Cardiac fibroblast (primary cell): Measurements from ENCODE around the gene PER2.

Experiments
- DNase-seq, 2 donors: peaks; one replicate each; pipeline versions ENCODE4 v3.0.0 to v3.0.0-alpha.2; 2010; ENCODE audit warnings: low read depth in 2 of 2
- H3K4me3 ChIP-seq, 2 donors: replicated peaks in 1 of 2; 1 replicate in 1 of 2; 2 replicates in 1 of 2; pipeline ENCODE4 v1.5.1; 2011; ENCODE audit warnings: low read depth in 2 of 2, low read length in 2 of 2, mild to moderate bottlenecking in 2 of 2, moderate library complexity in 1 of 2
- TF ChIP-seq, protein P1 (sequence below): IDR thresholded peaks from one replicate; pipeline ENCODE4 v1.5.1; 2011; ENCODE audit warnings: low read depth, mild to moderate bottlenecking, low read length, inconsistent platforms

PER2 gene

DNA sequence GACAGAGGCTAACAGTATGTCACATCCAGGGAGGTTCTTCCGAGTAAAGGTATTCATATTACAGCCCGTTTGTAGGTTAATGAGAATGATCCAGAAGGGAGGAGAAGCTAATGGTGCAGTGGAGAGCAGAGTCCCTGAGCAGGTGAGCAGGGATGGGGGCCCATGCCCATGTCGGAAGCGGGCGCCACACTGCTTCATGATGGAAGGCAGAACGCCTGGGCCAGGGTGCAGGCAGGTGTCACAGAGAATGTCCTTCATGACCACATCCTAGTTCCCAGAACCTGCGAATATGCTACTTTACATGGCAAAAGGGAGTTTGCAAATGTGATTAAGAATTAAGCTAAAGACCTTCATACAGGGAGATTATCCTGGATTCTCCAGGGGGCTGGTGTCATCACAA is 52.6 kb downstream of the PER2 start:
- H3K4me3 ChIP-seq: no peak overlapping the region
- no peak for DNase-seq
- TF ChIP-seq, protein P1, sequence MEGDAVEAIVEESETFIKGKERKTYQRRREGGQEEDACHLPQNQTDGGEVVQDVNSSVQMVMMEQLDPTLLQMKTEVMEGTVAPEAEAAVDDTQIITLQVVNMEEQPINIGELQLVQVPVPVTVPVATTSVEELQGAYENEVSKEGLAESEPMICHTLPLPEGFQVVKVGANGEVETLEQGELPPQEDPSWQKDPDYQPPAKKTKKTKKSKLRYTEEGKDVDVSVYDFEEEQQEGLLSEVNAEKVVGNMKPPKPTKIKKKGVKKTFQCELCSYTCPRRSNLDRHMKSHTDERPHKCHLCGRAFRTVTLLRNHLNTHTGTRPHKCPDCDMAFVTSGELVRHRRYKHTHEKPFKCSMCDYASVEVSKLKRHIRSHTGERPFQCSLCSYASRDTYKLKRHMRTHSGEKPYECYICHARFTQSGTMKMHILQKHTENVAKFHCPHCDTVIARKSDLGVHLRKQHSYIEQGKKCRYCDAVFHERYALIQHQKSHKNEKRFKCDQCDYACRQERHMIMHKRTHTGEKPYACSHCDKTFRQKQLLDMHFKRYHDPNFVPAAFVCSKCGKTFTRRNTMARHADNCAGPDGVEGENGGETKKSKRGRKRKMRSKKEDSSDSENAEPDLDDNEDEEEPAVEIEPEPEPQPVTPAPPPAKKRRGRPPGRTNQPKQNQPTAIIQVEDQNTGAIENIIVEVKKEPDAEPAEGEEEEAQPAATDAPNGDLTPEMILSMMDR: no peak

DNA sequence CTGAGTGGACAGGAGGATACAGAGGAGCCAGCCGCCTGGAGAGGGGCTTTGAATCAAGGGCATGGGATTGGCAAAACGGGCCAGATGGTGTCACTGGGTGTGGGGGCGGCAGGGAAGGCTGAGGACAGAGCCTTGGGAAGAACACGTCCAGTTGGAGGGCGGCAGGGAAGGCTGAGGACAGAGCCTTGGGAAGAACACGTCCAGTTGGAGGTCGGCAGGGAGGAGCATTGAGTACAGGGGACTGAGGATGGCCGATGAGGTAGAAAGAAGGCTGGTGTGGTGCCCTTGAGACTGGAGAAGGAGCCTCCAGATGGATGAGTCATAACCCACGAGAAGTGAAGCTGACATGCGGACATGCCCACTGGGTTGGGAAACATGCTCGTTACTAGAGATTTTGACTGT is 53.1 kb downstream of the PER2 start:
- DNase-seq: peak; percentile 34 to 55
- H3K4me3 ChIP-seq: no peak overlapping the region
- TF ChIP-seq, protein P1: no peak

DNA sequence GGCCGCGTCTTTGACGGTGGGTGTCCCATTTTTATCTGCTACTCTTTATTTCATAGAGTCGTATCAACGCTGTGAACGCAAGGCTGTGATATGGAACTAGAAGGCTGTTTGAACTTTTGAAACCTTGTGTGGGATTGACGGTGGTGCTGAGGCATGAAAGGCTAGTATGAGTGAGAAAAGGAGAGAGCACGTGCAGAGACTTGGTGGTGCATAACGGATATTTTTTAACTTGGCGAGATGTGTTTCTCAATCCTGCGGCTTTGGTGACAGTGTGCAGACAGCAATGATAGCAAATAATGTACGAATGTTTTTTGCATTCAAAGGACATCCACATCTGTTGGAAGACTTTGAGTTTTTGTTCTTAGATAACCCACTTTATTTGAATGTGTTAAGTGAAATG is 54.8 kb downstream of the PER2 start:
- no peak for DNase-seq
- TF ChIP-seq, protein P1: no peak
- no peak overlapping the region for H3K4me3 ChIP-seq

DNA sequence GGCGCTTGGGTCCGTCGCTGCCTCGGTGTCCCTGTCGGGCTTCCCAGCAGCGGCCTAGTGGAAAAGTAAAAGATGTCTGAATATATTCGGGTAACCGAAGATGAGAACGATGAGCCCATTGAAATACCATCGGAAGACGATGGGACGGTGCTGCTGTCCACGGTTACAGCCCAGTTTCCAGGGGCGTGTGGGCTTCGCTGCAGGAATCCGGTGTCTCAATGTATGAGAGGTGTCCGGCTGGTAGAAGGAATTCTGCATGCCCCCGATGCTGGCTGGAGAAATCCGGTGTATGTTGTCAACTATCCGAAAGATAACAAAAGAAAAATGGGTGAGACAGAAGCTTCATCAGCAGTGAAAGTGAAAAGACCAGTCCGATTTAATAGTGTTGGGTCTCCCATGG is 56.6 kb downstream of the PER2 start:
- no peak for DNase-seq
- TF ChIP-seq, protein P1: no peak
- H3K4me3 ChIP-seq: peak overlapping the region in 1 of 2 donors; percentile 55

DNA sequence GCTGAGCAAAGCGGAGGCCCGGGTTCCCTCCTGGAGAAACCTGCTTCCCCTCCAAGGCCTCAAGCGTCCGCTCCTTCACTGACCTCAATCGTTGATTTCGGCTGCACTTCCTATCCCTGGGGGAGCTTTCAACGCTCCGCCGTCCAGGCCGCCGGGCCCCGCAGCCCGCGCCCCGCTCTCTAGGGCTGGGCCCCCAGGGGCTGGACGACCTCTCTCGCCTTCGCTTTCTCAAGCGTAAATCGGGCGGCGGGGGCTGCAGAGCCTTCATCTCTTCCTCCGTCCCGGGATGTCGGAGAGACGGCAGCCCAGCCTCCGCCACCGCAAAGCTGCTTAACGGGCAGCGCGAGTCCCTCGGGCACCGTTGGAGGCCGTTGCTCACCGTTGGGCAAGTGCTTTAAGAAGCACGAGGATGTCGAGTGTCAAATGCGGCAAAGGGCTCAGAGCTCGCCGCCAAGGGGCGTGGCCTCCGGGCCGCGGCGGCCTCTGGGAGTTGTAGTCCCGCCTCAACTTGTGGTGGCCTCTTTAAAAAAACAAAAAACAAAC is 57.1 kb downstream of the PER2 start:
- peak overlapping the region; percentile 35 to 55 for H3K4me3 ChIP-seq
- TF ChIP-seq, protein P1: no peak
- peak; percentile 69 to 71 for DNase-seq

DNA sequence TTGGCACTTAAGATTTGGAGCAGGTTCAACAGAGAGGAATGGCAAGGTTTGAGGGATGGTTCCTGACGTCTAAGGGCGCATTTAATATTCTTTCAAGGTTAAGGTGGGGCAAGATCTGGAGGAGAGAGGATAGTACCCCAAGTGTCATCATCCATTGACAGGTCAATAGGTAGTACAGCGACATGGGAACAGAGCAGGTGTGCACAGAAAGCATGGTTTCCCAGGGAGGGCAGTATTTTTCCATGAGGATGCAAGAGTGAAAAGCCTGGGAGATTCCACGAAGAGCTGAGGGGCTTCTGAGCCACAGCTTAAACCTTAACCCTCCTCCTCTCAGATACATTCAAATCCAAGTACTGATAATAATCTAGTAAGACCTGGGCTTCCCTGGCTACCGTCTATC is 57.7 kb downstream of the PER2 start:
- TF ChIP-seq, protein P1: no peak
- H3K4me3 ChIP-seq: no peak overlapping the region
- DNase-seq: no peak

DNA sequence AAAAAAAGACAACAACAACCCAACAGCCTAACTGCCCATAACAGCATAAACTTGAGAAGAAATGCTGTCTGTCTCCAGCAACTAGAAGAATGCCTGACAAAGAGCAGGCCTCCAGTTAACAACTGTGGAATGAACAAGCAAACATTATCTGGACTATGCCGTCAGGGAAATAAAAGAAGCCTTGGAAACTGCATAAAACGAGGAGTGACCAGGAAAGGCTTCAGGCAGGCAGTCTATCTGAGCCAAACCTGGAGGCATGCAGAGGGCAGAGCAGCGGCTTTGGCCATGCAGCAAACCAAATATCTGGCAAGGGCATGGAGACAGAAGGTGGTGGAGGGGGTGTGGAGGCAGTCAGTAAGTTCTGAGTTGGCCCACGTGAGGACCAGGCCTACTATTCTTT is 59.7 kb downstream of the PER2 start:
- peak in 1 of 2 donors; percentile 64 for DNase-seq
- TF ChIP-seq, protein P1: no peak
- no peak overlapping the region for H3K4me3 ChIP-seq
